Endothelial cell (in vitro differentiated cells): ENCODE measurements around the gene ECT2. TPM values are rescaled to one million over a fixed set of nuclear protein-coding genes. Genes with fewer than 3 reads are reported as not detected.
"Not testable (repeated sequence)": the region's sequence is repeated elsewhere in the genome, so short reads cannot be mapped to it uniquely, and the experiment has no call there.

Experiments used
- DNase-seq: peaks from one replicate; pipeline ENCODE4 v3.0.0; 2021; ENCODE audit warnings: low spot score
- H3K27ac Mint-ChIP-seq: one replicate; pipeline ENCODE4 v1.8.0; 2021; ENCODE audit warnings: mixed read lengths, inconsistent platforms; ENCODE audit not compliant: unreplicated experiment
- H3K27me3 Mint-ChIP-seq: one replicate; pipeline ENCODE4 v1.8.0; 2021; ENCODE audit warnings: mild to moderate bottlenecking, moderate library complexity, mixed read lengths, inconsistent platforms; ENCODE audit not compliant: unreplicated experiment
- H3K36me3 Mint-ChIP-seq: one replicate; pipeline ENCODE4 v1.8.0; 2021; ENCODE audit warnings: mild to moderate bottlenecking, low read depth, mixed read lengths, inconsistent platforms; ENCODE audit not compliant: unreplicated experiment
- H3K4me1 Mint-ChIP-seq: one replicate; pipeline ENCODE4 v1.8.0; 2021; ENCODE audit warnings: mild to moderate bottlenecking, mixed read lengths, inconsistent platforms; ENCODE audit not compliant: unreplicated experiment
- H3K4me3 Mint-ChIP-seq: one replicate; pipeline ENCODE4 v1.8.0; 2021; ENCODE audit warnings: mild to moderate bottlenecking, mixed read lengths, inconsistent platforms; ENCODE audit not compliant: unreplicated experiment
- H3K9me3 Mint-ChIP-seq: one replicate; pipeline ENCODE4 v1.8.0; 2021; ENCODE audit warnings: mixed read lengths, inconsistent platforms; ENCODE audit not compliant: unreplicated experiment
- total RNA-seq: library from RNA; stranded (reverse); fragmentation: NEBNext Ultra II Directional; extraction: Animal tissue kit (Norgen Biotek cat#: 25700); gene quantifications from one replicate; pipeline ENCODE4 v1.2.1, GENCODE V29; 2021; ENCODE audit not compliant: unreplicated experiment
- TF ChIP-seq, protein P1 (sequence below): fragments of 200-600 bp; sonication (generic); IDR thresholded peaks from one replicate; pipeline ENCODE4 v1.5.0; 2021; ENCODE audit warnings: antibody characterized with exemption; ENCODE audit not compliant: unreplicated experiment

ECT2 gene
- total RNA-seq, 1 donor from 2014 or later: 18.0 TPM

GRCh38 chr3:172716476-172716875 is 34.0 kb upstream of the ECT2 start:
- TF ChIP-seq, protein P1, sequence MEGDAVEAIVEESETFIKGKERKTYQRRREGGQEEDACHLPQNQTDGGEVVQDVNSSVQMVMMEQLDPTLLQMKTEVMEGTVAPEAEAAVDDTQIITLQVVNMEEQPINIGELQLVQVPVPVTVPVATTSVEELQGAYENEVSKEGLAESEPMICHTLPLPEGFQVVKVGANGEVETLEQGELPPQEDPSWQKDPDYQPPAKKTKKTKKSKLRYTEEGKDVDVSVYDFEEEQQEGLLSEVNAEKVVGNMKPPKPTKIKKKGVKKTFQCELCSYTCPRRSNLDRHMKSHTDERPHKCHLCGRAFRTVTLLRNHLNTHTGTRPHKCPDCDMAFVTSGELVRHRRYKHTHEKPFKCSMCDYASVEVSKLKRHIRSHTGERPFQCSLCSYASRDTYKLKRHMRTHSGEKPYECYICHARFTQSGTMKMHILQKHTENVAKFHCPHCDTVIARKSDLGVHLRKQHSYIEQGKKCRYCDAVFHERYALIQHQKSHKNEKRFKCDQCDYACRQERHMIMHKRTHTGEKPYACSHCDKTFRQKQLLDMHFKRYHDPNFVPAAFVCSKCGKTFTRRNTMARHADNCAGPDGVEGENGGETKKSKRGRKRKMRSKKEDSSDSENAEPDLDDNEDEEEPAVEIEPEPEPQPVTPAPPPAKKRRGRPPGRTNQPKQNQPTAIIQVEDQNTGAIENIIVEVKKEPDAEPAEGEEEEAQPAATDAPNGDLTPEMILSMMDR: no peak
- Mint-ChIP-seq H3K9me3 (no peaks in the 10 kb centered on the region), H3K27ac (no peak overlapping the region), H3K27me3 (peaks cover 2% of the 10 kb centered on the region), H3K4me3 (no peak overlapping the region), H3K4me1 (no peaks in the 10 kb centered on the region), H3K36me3 (peaks cover 8% of the 10 kb centered on the region)
- DNase-seq: no peak

- Mint-ChIP-seq H3K4me3 (no peak overlapping the region), H3K27me3 (peaks cover 2% of the 10 kb centered on the region), H3K4me1 (no peaks in the 10 kb centered on the region), H3K27ac (no peak overlapping the region), H3K9me3 (no peaks in the 10 kb centered on the region), H3K36me3 (peaks cover 8% of the 10 kb centered on the region)
- no peak for DNase-seq
- TF ChIP-seq, protein P1: no peak
Observed at GRCh38 chr3:172717493-172718088, 32.9 kb upstream of the ECT2 start.

GRCh38 chr3:172722536-172723040 is 27.9 kb upstream of the ECT2 start:
- H3K27ac Mint-ChIP-seq, H3K4me1 Mint-ChIP-seq, H3K27me3 Mint-ChIP-seq, H3K9me3 Mint-ChIP-seq, H3K4me3 Mint-ChIP-seq, DNase-seq: not testable (repeated sequence)
- peaks cover 11% of the 10 kb centered on the region for H3K36me3 Mint-ChIP-seq

DNA sequence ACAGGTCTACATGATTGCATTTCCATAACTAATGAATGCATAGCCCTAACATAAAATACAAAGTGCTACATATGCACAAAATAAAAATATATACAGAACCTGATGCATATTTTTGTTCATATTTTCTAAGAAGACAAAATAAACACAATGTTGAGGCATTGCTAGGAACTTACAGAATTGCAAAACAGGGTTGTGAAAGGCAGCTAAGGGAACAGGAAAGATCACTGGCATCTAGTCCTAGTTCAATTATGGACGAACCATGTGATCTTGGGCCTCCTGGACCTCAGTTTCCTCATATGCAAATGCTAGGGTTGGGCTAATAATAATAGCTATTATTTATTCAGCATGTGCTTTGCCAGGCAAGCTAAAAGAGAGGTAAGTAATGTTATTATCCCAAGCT is 24.1 kb upstream of the ECT2 start:
- H3K4me1 Mint-ChIP-seq: no peaks in the 10 kb centered on the region
- H3K27me3 Mint-ChIP-seq: no peaks in the 10 kb centered on the region
- TF ChIP-seq, protein P1: no peak
- peaks cover 4% of the 10 kb centered on the region for H3K36me3 Mint-ChIP-seq
- no peak overlapping the region for H3K4me3 Mint-ChIP-seq
- no peak overlapping the region for H3K27ac Mint-ChIP-seq
- no peak for DNase-seq
- peaks cover 5% of the 10 kb centered on the region for H3K9me3 Mint-ChIP-seq

GRCh38 chr3:172735014-172735413 is 15.5 kb upstream of the ECT2 start:
- Mint-ChIP-seq H3K36me3 (no peaks in the 10 kb centered on the region), H3K27me3 (no peaks in the 10 kb centered on the region), H3K4me3 (no peak overlapping the region), H3K4me1 (no peaks in the 10 kb centered on the region), H3K27ac (no peak overlapping the region), H3K9me3 (no peaks in the 10 kb centered on the region)
- no peak for DNase-seq
- TF ChIP-seq, protein P1: no peak
